Lower leg skin (tissue), 3 donors: ENCODE data around the gene FEM1B.

Experiments
- POLR2A ChIP-seq, 2 donors: fragments of 450-650 bp; IDR thresholded peaks; one replicate each; pipeline ENCODE4 v1.6.1; 2016 to 2017; ENCODE audit warnings: antibody characterized with exemption in 2 of 2, mild to moderate bottlenecking in 1 of 2, moderate library complexity in 1 of 2
- TF ChIP-seq, protein P1 (sequence below), 3 donors: fragments of 450-650 bp; IDR thresholded peaks; one replicate each; pipeline ENCODE4 v1.5.1; 2016; ENCODE audit warnings: antibody characterized with exemption in 3 of 3, mild to moderate bottlenecking in 3 of 3, moderate library complexity in 2 of 3

DNA sequence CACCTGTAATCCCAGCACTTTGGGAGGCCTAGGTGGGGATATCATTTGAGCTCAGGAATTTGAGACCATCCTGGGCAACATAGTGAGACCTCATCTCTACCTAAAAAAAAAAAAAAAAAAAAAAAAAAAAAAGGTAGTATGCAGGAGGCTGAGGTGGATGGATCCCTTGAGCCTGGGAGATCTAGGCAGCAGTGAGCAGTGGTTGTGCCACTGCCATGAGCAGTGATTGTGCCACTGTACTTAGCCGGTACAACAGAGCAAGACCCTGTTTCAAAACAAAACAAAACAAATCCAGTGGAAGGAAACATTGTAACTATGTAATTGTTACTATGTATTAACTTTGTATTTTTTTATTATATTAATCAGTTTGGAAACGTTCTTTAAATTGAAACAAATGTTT, 5.9 kb downstream of the FEM1B start:
- TF ChIP-seq, protein P1, sequence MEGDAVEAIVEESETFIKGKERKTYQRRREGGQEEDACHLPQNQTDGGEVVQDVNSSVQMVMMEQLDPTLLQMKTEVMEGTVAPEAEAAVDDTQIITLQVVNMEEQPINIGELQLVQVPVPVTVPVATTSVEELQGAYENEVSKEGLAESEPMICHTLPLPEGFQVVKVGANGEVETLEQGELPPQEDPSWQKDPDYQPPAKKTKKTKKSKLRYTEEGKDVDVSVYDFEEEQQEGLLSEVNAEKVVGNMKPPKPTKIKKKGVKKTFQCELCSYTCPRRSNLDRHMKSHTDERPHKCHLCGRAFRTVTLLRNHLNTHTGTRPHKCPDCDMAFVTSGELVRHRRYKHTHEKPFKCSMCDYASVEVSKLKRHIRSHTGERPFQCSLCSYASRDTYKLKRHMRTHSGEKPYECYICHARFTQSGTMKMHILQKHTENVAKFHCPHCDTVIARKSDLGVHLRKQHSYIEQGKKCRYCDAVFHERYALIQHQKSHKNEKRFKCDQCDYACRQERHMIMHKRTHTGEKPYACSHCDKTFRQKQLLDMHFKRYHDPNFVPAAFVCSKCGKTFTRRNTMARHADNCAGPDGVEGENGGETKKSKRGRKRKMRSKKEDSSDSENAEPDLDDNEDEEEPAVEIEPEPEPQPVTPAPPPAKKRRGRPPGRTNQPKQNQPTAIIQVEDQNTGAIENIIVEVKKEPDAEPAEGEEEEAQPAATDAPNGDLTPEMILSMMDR (IDR thresholded peaks at IDR 0.05): no peak
- TF ChIP-seq POLR2A (IDR thresholded peaks at IDR 0.05): no peak
